Thoracic aorta endothelial cell (primary cell): Measurements from ENCODE around the gene MYL6B. TPM values are rescaled to one million over a fixed set of nuclear protein-coding genes. Genes with fewer than 3 reads are reported as not detected.

Experiments
- total RNA-seq: library from RNA; depleted of rRNA; stranded (reverse); fragments of >200 nt; gene quantifications from 2 replicates; pipeline ENCODE4 v1.2.3, GENCODE V29; 2012

Gene MYL6B
- total RNA-seq = 51.1 and 67.2 TPM in 2 replicates

DNA sequence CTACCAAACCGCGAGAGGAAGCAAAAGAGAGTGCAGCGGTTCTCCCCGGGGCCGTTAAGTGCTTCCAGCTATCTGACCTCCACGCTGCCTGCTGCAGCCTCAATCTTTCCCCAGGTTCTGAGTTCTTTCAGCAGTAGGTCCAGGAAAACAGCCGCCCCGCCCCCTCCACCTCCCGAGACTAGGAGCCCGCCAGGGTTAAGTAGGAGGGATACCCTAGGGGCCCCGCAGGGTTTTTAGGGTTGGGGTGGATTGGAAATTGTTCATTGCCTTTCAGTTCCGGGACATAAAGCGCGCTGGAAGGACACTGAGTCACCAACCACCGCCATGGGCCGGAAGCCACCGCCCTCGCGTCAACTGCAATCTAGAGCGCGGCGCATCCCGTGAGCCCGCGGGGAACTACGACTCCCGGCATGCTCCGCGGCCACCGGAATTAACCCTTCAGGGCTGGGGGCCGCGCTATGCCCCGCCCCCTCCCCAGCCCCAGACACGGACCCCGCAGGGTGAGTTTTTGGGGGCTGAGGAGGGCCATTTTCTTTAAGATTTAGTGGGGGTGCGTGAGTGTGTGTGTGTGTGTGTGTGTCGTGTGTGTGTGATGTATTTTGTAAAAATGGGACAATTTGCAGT, at the start of gene MYL6B:
TSS of gene MYL6B (plus strand) at position 456 of the 624 bp plus-strand sequence. CDS start 1,332 bp downstream, outside the sequence.

DNA sequence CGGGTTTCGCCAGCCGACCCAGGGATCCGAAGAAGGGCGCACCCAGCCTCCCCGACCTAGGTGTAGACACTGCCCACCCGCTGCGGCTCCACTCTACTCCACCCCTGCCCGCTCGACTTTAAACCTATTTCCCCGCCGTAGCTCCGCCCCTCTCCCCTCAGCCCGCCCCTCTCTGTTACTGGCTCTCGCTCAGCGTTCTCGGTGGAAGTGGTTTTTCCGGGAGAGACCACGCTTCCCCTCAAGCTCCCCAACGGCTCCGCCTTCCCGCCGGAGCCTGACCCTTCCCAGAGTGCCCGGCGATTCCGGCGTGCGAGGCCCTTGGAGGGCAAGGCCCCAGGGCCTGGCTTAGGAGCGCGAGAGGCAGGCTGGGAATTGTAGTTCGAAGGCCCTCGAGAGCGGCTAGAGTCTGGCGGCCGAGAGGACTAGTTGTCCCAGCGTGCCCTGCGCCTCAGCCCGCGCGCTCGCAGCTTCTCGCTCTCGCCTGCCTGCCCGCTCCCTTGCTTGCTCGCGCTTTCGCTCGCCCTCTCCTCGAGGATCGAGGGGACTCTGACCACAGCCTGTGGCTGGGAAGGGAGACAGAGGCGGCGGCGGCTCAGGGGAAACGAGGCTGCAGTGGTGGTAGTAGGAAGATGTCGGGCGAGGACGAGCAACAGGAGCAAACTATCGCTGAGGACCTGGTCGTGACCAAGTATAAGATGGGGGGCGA, 48.1 kb upstream of the MYL6B start, which contains the start of gene PA2G4:
TSS of gene PA2G4 (plus strand) at position 451 of the 706 bp plus-strand sequence. CDS start at position 630, 179 bp downstream.

DNA sequence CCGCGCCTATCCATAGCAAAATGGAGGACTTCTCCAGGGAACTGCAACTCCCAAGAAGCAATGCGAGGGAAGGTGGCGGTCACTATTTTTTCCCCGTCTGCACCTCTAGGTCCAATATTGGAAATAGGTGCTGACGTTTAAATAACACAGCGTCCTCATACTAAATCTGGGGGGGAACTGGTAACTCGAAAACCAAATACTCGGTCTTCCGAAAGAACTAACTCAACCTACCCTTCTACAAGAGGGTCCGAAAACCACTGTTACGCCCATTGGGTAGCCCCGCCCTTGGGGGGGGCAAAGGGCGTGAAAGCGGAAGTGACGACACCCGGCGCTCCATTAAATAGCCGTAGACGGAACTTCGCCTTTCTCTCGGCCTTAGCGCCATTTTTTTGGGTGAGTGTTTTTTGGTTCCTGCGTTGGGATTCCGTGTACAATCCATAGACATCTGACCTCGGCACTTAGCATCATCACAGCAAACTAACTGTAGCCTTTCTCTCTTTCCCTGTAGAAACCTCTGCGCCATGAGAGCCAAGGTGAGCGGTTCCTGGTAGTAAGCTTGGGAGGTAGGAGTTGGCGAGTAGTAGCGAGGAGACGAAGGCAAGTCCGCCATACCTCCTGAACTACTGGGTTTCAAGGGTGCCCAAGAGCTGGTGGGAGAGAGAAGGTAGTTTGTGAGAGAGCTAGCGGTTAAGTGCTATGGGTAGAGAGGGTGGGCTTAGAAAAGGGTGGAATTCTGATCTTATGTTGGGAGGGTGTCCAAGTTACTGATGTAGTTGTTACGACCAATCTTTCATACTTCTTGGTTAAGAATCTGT, 35.9 kb upstream of the MYL6B start, which contains the start of gene RPL41:
TSS of gene RPL41 (plus strand) at position 367 of the 815 bp plus-strand sequence.

DNA sequence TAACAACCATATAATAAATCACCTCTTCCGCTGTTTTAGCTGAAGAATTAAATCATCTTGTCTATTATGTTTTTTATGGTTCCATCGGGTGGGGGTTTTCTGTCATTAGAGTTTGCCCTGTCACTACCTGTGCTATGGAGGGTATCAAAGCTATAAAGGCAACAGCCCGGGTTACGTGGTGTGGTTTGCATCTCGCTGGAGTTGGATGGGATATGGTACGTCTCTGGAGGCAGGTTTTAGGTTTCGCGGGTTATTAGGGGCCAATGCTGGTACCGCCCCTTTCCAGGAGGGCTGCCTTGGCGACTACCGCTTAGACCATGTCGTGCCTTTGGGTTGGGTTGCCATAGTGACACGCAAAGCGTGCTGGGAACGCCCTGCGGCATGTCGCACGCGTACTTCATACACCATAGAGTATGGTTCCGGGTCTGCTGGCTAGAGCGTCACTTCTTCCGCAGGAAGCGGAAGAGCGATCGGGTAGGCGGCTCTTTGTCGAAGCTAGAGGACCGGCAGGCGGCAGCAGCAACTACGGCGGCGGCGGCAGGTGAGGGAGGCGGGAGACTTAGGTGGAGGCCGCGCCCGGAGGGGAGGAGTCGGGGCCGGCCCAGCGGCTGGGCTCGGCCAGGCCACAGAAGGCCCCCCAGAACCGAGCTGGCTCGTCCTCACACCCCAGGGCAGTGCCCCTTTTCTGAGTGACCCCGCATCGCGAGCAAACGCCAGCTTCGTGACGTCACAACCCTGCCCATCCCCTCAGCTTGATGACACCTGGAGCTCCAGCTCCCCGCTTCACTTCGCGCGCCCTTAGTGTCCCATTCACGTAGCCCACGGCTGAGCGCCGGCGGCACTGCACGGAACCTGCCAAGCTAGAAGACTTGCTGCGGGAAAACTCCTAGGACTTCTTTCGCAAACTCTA, 34.4 kb upstream of the MYL6B start, which contains the start of gene ZC3H10:
TSS of gene ZC3H10 (plus strand) at position 489 of the 910 bp plus-strand sequence. CDS start 2,297 bp downstream, outside the sequence.

DNA sequence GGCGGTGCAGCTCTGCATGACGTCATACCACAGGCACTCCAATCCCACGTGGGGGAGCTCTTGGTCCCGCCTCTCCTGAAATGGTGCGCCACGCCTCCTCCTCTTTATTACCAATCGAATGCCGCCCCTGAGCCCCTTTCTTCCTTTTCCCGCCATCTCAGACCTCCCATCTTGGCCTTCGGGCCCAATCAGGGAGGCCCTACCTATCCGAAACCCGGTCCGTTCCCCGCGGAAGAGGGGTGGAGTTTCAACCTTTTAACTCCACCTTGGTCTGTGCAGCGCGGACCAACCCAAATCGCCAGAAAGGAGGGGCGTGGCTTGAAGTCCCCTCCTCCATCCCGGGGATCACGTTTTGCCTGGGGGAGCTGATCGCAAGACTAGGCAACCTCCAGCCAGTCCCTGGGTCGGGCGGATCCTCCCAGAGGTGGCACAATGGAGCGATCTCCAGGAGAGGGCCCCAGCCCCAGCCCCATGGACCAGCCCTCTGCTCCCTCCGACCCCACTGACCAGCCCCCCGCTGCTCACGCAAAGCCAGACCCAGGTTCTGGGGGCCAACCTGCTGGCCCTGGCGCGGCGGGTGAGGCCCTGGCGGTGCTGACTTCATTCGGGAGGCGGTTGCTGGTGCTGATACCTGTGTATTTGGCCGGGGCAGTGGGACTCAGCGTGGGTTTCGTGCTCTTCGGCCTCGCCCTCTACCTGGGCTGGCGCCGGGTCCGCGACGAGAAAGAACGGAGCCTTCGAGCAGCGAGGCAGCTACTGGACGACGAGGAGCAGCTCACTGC, 24.3 kb upstream of the MYL6B start, which contains the start of gene ESYT1:
TSS of gene ESYT1 (plus strand) at position 380 of the 782 bp plus-strand sequence. CDS start at position 433, 53 bp downstream.

DNA sequence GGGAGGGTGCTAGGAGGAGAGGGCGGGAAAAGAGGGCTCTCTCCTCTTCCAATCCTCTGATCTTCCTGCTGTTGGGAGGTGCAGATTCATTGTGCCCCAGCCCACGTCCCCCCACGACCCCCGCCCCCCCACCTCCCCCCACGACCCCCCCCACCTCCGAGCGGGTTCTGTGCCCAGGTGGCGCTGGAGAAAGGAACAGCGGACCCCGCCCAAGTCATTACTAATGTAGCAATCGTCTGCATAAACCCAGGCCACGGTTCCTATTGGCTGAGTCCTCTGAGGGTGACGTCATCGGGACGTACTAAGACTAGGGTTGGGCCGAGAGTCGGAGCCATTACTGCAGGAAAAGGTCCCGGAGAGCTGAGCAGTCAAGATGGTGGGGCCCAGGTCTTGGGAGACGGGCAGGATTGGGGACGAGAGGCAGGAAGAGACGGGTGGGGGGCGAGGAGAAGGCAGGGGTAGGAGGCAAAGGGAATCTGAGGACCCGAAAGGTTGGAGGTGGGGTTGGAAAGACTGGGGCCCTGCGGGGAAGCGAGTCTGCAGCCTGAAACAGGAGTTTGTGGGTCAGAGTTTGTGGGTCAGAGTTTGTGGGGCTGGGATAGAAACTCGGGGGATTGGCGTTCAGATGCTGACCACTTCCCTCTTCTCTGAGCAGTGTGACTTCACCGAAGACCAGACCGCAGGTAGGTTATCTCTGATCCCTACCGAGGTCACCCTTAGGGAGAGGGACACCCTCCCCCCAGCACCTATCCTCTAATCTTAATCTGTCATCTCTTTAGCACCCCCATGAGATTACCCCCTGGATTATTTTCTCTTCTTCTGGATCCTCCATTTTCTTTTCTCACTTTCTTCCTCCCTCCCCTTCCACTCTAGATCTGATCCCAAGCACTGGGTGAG, 5.9 kb downstream of the MYL6B start, which contains the start of gene MYL6:
TSS of gene MYL6 (plus strand) at position 331 of the 897 bp plus-strand sequence. CDS start at position 374, 43 bp downstream.

DNA sequence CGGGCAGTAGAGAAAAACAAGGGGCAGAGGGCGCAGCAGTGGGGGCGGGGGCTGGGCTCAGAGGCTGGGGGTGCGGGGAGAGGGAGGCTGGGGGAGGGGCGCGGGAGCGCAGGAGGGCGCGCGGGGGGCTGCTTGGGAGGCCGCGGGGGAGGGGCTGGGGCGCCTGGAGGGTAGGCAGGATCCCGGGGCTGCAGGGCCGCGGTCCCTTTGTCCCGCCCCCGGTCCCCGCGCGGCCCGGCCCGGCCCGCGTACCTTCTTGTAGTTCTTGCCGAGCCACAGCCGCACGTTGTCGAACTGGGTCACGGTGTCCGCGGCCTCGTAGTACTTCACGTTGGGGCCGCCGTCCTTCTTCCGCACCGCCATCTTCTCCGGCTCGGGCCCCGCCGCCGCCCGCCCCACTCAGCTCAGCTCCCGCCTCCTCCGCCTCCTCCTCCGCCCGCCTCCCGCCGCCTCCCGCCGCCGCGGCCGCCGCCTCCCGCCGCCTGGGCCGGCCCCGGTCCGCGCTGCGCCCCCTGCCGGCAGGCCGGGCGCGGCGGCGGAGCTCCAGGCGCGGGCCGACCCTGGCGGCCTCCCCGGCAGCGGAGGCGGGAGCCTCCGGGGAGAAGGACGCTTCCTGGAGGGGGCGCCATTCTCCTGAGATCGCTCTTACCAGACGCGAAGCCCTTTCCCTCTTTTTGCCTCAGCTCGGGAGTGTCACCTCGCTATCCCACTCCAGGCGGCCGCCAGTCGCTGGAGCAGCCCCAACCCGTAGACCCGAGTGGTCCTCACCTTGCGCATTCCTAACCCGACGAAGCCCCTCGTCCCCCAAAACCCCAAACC, 36.9 kb downstream of the MYL6B start, which contains the start of gene SMARCC2:
TSS of gene SMARCC2 (minus strand) at position 385 of the 819 bp plus-strand sequence. CDS start at position 363, 22 bp downstream.

Other genes starting within 250 kb of the MYL6B start
- gene PYM1, start 224.7 kb upstream of the MYL6B start, total RNA-seq = 22.2 and 27.8 TPM in 2 replicates
- 62.8 and 69.4 TPM in 2 replicates for gene DGKA, start 221.4 kb upstream of the MYL6B start, total RNA-seq
- gene PMEL, start 186.5 kb upstream of the MYL6B start, total RNA-seq = 0.36 and 0.40 TPM in 2 replicates
- gene CDK2, start 185.8 kb upstream of the MYL6B start, total RNA-seq = 43.2 and 53.2 TPM in 2 replicates
- gene RAB5B, start 178.5 kb upstream of the MYL6B start, total RNA-seq = 57.3 and 71.9 TPM in 2 replicates
- gene SUOX, start 155.3 kb upstream of the MYL6B start, total RNA-seq = 19.5 and 24.8 TPM in 2 replicates
- gene IKZF4, start 131.5 kb upstream of the MYL6B start, total RNA-seq = 1.3 and 1.9 TPM in 2 replicates
- gene RPS26, start 110.7 kb upstream of the MYL6B start, total RNA-seq = 1,015 and 1,043 TPM in 2 replicates
- 0.43 TPM in 1 of 2 replicates, not detected in the other for gene ERBB3, start 72.4 kb upstream of the MYL6B start, total RNA-seq
- 284 and 285 TPM in 2 replicates for gene PA2G4, start 48.0 kb upstream of the MYL6B start, total RNA-seq
- 2,466 and 4,153 TPM in 2 replicates for gene RPL41, start 36.0 kb upstream of the MYL6B start, total RNA-seq
- 6.2 and 6.5 TPM in 2 replicates for gene ZC3H10, start 34.3 kb upstream of the MYL6B start, total RNA-seq
- gene ESYT1, start 24.3 kb upstream of the MYL6B start, total RNA-seq = 259 and 330 TPM in 2 replicates
- 1,508 and 2,188 TPM in 2 replicates for gene MYL6, start 5.8 kb downstream of the MYL6B start, total RNA-seq
- 72.1 and 75.0 TPM in 2 replicates for gene SMARCC2, start 36.9 kb downstream of the MYL6B start, total RNA-seq
- gene RNF41, start 69.3 kb downstream of the MYL6B start, total RNA-seq = 95.6 and 123 TPM in 2 replicates
- gene NABP2, start 71.8 kb downstream of the MYL6B start, total RNA-seq = 30.7 and 34.0 TPM in 2 replicates
- not detected in 2 replicates for gene SLC39A5, start 77.5 kb downstream of the MYL6B start, total RNA-seq
- gene ANKRD52, start 105.8 kb downstream of the MYL6B start, total RNA-seq = 19.9 and 25.0 TPM in 2 replicates
- 8.6 and 9.2 TPM in 2 replicates for gene COQ10A, start 114.4 kb downstream of the MYL6B start, total RNA-seq
- gene CS, start 147.7 kb downstream of the MYL6B start, total RNA-seq = 238 and 262 TPM in 2 replicates
- 86.9 and 93.8 TPM in 2 replicates for gene CNPY2, start 163.4 kb downstream of the MYL6B start, total RNA-seq
- gene PAN2, start 181.4 kb downstream of the MYL6B start, total RNA-seq = 13.3 and 18.8 TPM in 2 replicates
- not detected in 2 replicates for gene IL23A, start 186.3 kb downstream of the MYL6B start, total RNA-seq
- gene STAT2, start 207.5 kb downstream of the MYL6B start, total RNA-seq = 67.8 and 71.0 TPM in 2 replicates
- gene APOF, start 210.3 kb downstream of the MYL6B start, total RNA-seq = not detected in 2 replicates